MM.1S (cell line): ENCODE data around the gene KCNA5.

ENCODE experiments used
- EZH2 ChIP-seq: fragments of 300-600 bp; sonication (generic); optimal IDR thresholded peaks from 2 replicates; pipeline ENCODE3; 2017; ENCODE audit warnings: low read depth, mild to moderate bottlenecking, antibody characterized with exemption, low read length, mixed read lengths
- EZH2phosphoT487 ChIP-seq: fragments of 300-600 bp; sonication (generic); IDR thresholded peaks from 2 replicates; pipeline ENCODE4 v1.6.1; 2018; ENCODE audit warnings: antibody characterized with exemption, low read length
- TF ChIP-seq, protein P1 (sequence below): fragments of 300-600 bp; sonication (generic); IDR thresholded peaks from 2 replicates; pipeline ENCODE4 v1.5.1; 2016; ENCODE audit warnings: antibody characterized with exemption, low read length, mixed read lengths

DNA sequence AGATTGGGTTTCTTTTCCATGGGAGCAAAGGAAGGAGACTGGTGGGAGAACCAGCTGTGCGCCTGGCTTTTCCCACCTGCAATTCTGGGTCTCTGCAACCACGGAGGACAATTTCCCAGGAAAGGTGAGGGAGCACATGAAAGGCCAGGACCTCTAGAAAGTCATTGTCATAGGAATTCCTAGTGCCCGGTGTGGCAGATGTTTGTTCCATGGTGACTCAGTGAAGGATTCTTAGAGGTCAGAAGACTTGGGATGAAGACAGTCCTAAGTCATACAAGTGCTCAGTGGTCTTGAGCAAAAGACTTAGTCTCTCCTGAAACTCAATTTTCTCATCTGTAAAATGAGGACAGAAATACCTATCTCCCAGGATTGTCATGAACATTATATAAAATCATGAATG lies 51.3 kb downstream of the KCNA5 start:
- TF ChIP-seq, protein P1, sequence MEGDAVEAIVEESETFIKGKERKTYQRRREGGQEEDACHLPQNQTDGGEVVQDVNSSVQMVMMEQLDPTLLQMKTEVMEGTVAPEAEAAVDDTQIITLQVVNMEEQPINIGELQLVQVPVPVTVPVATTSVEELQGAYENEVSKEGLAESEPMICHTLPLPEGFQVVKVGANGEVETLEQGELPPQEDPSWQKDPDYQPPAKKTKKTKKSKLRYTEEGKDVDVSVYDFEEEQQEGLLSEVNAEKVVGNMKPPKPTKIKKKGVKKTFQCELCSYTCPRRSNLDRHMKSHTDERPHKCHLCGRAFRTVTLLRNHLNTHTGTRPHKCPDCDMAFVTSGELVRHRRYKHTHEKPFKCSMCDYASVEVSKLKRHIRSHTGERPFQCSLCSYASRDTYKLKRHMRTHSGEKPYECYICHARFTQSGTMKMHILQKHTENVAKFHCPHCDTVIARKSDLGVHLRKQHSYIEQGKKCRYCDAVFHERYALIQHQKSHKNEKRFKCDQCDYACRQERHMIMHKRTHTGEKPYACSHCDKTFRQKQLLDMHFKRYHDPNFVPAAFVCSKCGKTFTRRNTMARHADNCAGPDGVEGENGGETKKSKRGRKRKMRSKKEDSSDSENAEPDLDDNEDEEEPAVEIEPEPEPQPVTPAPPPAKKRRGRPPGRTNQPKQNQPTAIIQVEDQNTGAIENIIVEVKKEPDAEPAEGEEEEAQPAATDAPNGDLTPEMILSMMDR = no peak
- TF ChIP-seq EZH2 = no peak
- TF ChIP-seq EZH2phosphoT487 = no peak
